Spleen (tissue), 3 donors: Measurements from ENCODE around the gene TMIE.

Experiments used
- POLR2A ChIP-seq, 3 donors: fragments of 450-650 bp; IDR thresholded peaks; one replicate each; pipeline ENCODE4 v1.5.1; 2017; ENCODE audit warnings: antibody characterized with exemption in 3 of 3, mild to moderate bottlenecking in 1 of 3
- POLR2AphosphoS5 ChIP-seq, 3 donors: sonication (generic); formaldehyde crosslinking; IDR thresholded peaks; one replicate each; pipeline ENCODE4 v1.5.1; 2017; ENCODE audit warnings: antibody characterized with exemption in 3 of 3

GRCh38 chr3:46670000-46670890 is 30.9 kb upstream of the TMIE start:
- TF ChIP-seq POLR2A (IDR thresholded peaks at IDR 0.05) (no peak), POLR2AphosphoS5 (IDR thresholded peaks at IDR 0.05) (no peak)
